Neural cell (in vitro differentiated cells): ENCODE results near the gene SLC28A1. TPM values are rescaled to one million over a fixed set of nuclear protein-coding genes. Genes with fewer than 3 reads are reported as not detected.

Experiments
- H2AFZ ChIP-seq: fragments of 200-600, 300-800 bp; sonication (generic), shearing (Covaris generic); 2 replicates; pipeline ENCODE4 v1.6.0; 2014; ENCODE audit warnings: low read depth, mild to moderate bottlenecking, antibody characterized with exemption, low read length, moderate library complexity
- H3F3A ChIP-seq: fragments of 200-600 bp; shearing (Covaris generic); 2 replicates; pipeline ENCODE4 v1.6.1; 2016; ENCODE audit warnings: mild to moderate bottlenecking, moderate library complexity, mixed read lengths, antibody characterized with exemption, low read length; ENCODE audit not compliant: insufficient read depth, poor library complexity, severe bottlenecking
- H3K27ac ChIP-seq: fragments of 200-600, 300-800 bp; sonication (generic), shearing (Covaris generic); 2 replicates; pipeline ENCODE4 v1.5.1; 2014; ENCODE audit warnings: mild to moderate bottlenecking, low read length, moderate library complexity
- H3K27me3 ChIP-seq: fragments of 300-800, 200-600 bp; sonication (generic), shearing (Covaris generic); 2 replicates; pipeline ENCODE4 v1.6.0; 2014; ENCODE audit warnings: mild to moderate bottlenecking, low read depth, low read length, moderate library complexity; ENCODE audit not compliant: insufficient read depth
- H3K36me3 ChIP-seq: fragments of 300-800, 200-600 bp; sonication (generic), shearing (Covaris generic); 2 replicates; pipeline ENCODE4 v1.5.1; 2014; ENCODE audit warnings: mild to moderate bottlenecking, antibody characterized with exemption, low read length, moderate library complexity; ENCODE audit not compliant: insufficient read depth
- H3K4me2 ChIP-seq: fragments of 300-800, 200-600 bp; sonication (generic), shearing (Covaris generic); 2 replicates; pipeline ENCODE4 v1.6.0; 2014; ENCODE audit warnings: mild to moderate bottlenecking, low read length
- H3K4me3 ChIP-seq: fragments of 300-800, 200-600 bp; sonication (generic), shearing (Covaris generic); 2 replicates; pipeline ENCODE4 v1.5.1; 2014; ENCODE audit warnings: mild to moderate bottlenecking, low read length, moderate library complexity
- H3K79me2 ChIP-seq: fragments of 200-600 bp; shearing (Covaris generic); replicated peaks from 2 replicates; pipeline ENCODE4 v1.6.0; 2014; ENCODE audit warnings: mild to moderate bottlenecking, low read length, moderate library complexity; ENCODE audit not compliant: insufficient read depth
- H3K9ac ChIP-seq: fragments of 300-800, 200-600 bp; sonication (generic), shearing (Covaris generic); 2 replicates; pipeline ENCODE4 v1.6.1; 2016; ENCODE audit warnings: mild to moderate bottlenecking, low read length, mixed read lengths
- H3K9me2 ChIP-seq: fragments of 200-600 bp; shearing (Covaris generic); 2 replicates; pipeline ENCODE4 v1.6.1; 2016; ENCODE audit warnings: mild to moderate bottlenecking, low read length, mixed read lengths; ENCODE audit not compliant: insufficient read depth
- H3K9me3 ChIP-seq: fragments of 200-600, 300-800 bp; sonication (generic), shearing (Covaris generic); 2 replicates; pipeline ENCODE4 v1.6.1; 2016; ENCODE audit warnings: mild to moderate bottlenecking, mixed run types, low read length, moderate library complexity, mixed read lengths
- H4K20me1 ChIP-seq: fragments of 200-600 bp; shearing (Covaris generic); 2 replicates; pipeline ENCODE4 v1.6.1; 2016; ENCODE audit warnings: mild to moderate bottlenecking, mixed run types; ENCODE audit not compliant: insufficient read depth
- CTCF ChIP-seq: fragments of 450-650 bp; IDR thresholded peaks from 2 replicates; pipeline ENCODE4 v1.5.1; 2014; ENCODE audit warnings: antibody characterized with exemption, mild to moderate bottlenecking, moderate library complexity; ENCODE audit not compliant: poor library complexity, severe bottlenecking
- EP300 ChIP-seq: fragments of 450-650 bp; conservative IDR thresholded peaks from 2 replicates; pipeline ENCODE4 v1.6.1; 2014; ENCODE audit warnings: antibody characterized with exemption, mild to moderate bottlenecking, moderate library complexity; ENCODE audit not compliant: poor library complexity, severe bottlenecking
- EZH2 ChIP-seq: fragments of 200-600, 300-800 bp; shearing (Covaris generic), sonication (generic); IDR thresholded peaks from 2 replicates; pipeline ENCODE4 v1.6.1; 2014; ENCODE audit warnings: antibody characterized with exemption, low read length, borderline replicate concordance, mild to moderate bottlenecking; ENCODE audit not compliant: insufficient read depth, poor library complexity, severe bottlenecking
- MXI1 ChIP-seq: fragments of 450-650 bp; conservative IDR thresholded peaks from 2 replicates; pipeline ENCODE4 v1.6.1; 2014; ENCODE audit warnings: antibody characterized with exemption, mild to moderate bottlenecking; ENCODE audit not compliant: poor library complexity, severe bottlenecking
- POLR2AphosphoS5 ChIP-seq: IDR thresholded peaks from 2 replicates; pipeline ENCODE4 v1.6.1; 2012
- RAD21 ChIP-seq: fragments of 450-650 bp; conservative IDR thresholded peaks from 2 replicates; pipeline ENCODE4 v1.6.1; 2014; ENCODE audit warnings: antibody characterized with exemption, mild to moderate bottlenecking, moderate library complexity
- REST ChIP-seq: IDR thresholded peaks from 2 replicates; pipeline ENCODE4 v1.6.1; 2012; ENCODE audit warnings: borderline replicate concordance
- SMC3 ChIP-seq: fragments of 450-650 bp; conservative IDR thresholded peaks from 2 replicates; pipeline ENCODE4 v1.6.1; 2014; ENCODE audit warnings: antibody characterized with exemption, mild to moderate bottlenecking, moderate library complexity; ENCODE audit not compliant: poor library complexity
- TAF1 ChIP-seq: IDR thresholded peaks from 2 replicates; pipeline ENCODE4 v1.6.1; 2012; ENCODE audit warnings: low read depth
- polyA minus RNA-seq: library from RNA; depleted of rRNA, polyadenylated mRNA; stranded (reverse); fragments of >200 nt; gene quantifications from 2 replicates; pipeline ENCODE4 v1.2.3, GENCODE V29; 2014
- polyA plus RNA-seq: library from polyadenylated mRNA; depleted of rRNA; stranded (reverse); fragments of >200 nt; gene quantifications from 2 replicates; pipeline ENCODE4 v1.2.3, GENCODE V29; 2014

Gene SLC28A1
- not detected in 2 replicates for polyA plus RNA-seq
- polyA minus RNA-seq: not detected in 2 replicates

DNA sequence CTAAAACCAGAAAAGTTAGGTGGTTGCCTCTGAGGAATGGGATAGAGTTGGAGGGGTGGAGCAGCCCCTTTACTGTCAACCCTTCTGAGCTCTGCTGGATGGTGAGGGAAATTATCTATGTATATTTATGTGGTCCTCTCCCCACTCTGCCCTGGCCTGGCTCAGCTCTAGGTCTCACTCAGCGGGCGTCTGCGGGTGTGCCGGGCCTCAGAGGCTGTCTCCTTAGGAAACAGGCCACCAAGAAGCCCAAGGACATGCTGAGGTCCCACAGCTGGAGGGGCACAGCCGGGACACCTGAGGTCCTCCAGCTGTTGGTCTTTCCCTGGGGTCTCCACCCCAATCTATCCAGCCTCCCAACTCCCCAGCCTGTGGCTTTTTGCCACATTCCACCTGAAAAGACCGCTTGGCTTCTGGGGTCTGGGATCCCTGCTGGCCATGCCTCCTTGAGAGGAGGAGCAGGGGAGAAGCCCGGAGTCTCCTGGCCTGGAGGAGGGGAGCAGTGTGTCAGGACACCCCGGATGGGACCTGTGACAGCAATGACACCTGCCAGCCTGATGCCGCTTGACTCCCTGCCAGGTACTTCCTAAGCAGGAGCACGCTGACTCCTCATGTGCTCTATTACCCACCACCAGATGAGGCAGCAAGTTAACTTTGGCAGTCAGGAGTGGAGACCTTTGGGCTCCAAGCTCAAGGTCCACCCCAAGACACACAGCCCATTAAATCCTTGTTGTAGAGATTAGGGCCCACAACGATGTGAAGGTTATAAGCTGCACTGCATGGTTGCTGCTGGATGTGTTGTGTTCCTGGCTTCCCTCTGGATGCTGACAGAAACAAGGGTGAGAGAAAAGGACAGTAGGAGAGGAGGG lies at the start of gene SLC28A1:
SLC28A1 (plus strand) TSS at position 747 of the 866 bp plus-strand sequence. CDS start 3,099 bp downstream, outside the sequence.
- Histone ChIP-seq H3K9me3 (no peaks in the 10 kb centered on the region), H3K9ac (no peak within 1 kb of the TSS), H3K27me3 (no peaks in the 10 kb centered on the region), H3K9me2 (no peaks in the 10 kb centered on the region), H3K4me3 (no peak within 1 kb of the TSS), H2AFZ (no peak within 1 kb of the TSS), H4K20me1 (no peaks in the 10 kb centered on the region), H3K4me2 (no peak within 1 kb of the TSS), H3K79me2 (no peaks in the 10 kb centered on the region), H3K27ac (no peak within 1 kb of the TSS), H3K36me3 (no peaks in the 10 kb centered on the region), H3F3A (no peaks in the 10 kb centered on the region)
- no peak for TF ChIP-seq REST
- no peak for TF ChIP-seq EP300

- Histone ChIP-seq H3K9me2 (no peaks in the 10 kb centered on the region), H3K4me3 (peak overlapping the region; percentile 39), H3F3A (no peaks in the 10 kb centered on the region), H4K20me1 (no peaks in the 10 kb centered on the region), H2AFZ (no peak overlapping the region), H3K79me2 (no peaks in the 10 kb centered on the region), H3K27me3 (no peaks in the 10 kb centered on the region), H3K36me3 (no peaks in the 10 kb centered on the region), H3K4me2 (no peak overlapping the region), H3K9me3 (no peaks in the 10 kb centered on the region), H3K9ac (no peak overlapping the region), H3K27ac (no peak overlapping the region)
- no peak for TF ChIP-seq REST
- no peak for TF ChIP-seq POLR2AphosphoS5
- TF ChIP-seq RAD21: no peak
- no peak for TF ChIP-seq EP300
- TF ChIP-seq CTCF: no peak
- TF ChIP-seq MXI1: no peak
- TF ChIP-seq EZH2: no peak
- TF ChIP-seq SMC3: no peak
- TF ChIP-seq TAF1: no peak
Measured at GRCh38 chr15:84834969-84835368, 49.5 kb upstream of the SLC28A1 start.
